ENCODE results near the gene WDR46.
"Not testable (repeated sequence)": the region's sequence is repeated elsewhere in the genome, so short reads cannot be mapped to it uniquely, and the experiment has no call there.

Gene WDR46

DNA sequence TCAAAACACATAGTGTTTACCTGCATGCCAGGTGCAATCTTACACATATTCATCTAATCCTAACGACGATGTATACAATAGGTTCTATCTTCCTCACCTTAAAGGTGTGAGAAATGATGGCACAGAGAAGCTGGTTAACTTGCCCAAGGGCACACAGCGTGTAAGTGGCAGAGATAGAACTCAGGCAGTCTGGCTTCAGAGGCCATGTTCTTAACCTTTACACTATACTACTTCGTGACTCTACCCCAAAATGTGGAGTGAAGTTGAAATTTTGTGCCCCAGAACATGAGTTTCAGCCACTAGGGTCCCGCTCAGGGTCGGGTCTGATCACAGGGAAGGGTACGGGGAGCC is 17.9 kb downstream of the WDR46 start:
- no peak for DNase-seq (ENCODE audit: low read depth)

DNA sequence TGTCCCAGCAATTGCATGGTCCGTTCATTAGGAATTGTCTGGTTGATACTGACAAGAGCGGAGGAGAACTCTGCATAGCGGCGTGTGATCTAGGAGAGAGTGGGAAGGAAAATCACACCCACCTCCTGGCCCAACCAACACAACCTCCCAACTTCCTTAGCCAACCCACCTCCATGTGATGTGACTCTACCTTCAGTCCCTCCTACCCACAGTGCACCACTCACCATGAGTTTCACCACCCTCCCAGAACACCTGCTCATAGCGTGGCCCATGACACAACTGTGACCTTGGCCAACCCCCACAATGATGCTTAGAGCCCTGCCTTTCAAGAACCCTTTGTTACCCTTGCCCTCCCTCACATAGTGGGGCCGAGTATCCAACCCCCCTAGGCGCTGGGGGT is 25.0 kb downstream of the WDR46 start:
- DNase-seq (ENCODE audit: low read depth): no peak

DNA sequence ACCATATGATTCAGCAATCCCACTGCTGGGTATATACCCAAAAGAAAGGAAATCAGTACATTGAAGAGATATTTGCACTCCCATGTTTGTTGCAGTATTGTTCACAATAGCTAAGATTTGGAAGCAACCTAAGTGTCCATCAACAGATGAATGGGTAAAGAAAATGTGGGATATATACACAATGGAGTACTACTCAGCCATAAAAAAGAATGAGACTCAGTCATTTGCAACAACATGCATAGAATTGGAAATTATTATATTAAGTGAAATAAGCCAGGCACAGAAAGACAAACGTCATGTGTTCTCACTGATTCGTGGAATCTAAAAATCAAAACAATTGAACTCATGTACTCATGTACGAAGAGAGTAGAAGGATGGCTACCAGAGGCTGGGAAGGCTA is 26.5 kb downstream of the WDR46 start:
- DNase-seq (ENCODE audit: low read depth): not testable (repeated sequence)

DNA sequence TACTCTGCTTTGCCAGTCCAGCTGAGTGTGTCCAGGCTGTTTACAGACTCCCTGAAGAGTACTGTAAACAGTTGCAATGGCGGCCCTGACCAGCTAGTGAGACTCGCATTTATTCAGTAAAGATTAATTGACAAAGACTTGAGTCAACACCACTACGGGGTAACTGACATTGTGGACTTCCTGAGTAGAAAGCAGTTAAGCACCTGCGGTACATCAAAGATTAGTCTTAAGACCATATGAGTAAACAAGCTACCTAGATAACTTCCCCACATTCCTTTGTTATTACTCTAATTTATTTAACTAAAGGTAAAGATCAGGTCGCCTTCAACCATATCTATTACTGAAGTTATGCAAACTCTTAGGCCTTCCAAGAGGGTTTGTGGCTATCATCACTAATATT is 30.0 kb downstream of the WDR46 start:
- DNase-seq (ENCODE audit: low read depth): no peak

DNA sequence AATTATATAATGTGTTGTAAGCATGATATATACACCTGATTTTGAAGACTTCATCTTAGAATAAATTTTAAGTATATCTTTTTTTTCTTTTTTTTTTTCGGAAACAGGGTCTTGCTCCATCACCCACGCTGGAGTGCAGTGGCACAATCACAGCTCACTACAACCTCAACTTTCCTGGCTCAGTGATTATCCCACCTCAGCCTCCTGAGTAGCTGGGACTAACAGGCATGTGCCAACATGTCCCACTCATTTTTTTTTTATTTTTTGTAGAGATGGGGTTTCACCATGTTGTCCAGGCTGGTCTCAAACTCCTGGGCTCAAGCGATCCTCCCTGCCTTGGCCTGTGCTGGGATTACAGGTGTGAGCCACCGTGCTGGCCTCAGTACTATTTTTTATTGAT is 34.4 kb downstream of the WDR46 start:
- no peak for DNase-seq (ENCODE audit: low read depth)

DNA sequence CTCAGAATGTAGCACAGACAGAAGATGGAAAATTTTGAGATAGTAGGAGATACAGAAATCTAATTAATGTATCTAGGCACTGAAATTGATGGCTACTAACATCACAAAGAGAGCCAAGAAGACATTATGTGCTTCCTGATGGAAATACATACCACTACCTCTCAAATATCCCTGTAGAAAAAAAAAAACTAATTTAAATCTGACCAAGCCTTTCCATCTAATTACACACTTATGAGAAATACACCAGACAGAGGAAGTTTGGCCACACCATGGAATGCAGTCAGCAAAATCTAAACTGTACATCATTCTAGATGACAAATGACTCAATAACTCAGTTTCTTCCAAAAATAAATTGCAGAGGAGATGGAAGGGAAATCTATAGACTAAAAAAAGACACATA is 36.3 kb downstream of the WDR46 start:
- no peak for DNase-seq (ENCODE audit: low read depth)

DNA sequence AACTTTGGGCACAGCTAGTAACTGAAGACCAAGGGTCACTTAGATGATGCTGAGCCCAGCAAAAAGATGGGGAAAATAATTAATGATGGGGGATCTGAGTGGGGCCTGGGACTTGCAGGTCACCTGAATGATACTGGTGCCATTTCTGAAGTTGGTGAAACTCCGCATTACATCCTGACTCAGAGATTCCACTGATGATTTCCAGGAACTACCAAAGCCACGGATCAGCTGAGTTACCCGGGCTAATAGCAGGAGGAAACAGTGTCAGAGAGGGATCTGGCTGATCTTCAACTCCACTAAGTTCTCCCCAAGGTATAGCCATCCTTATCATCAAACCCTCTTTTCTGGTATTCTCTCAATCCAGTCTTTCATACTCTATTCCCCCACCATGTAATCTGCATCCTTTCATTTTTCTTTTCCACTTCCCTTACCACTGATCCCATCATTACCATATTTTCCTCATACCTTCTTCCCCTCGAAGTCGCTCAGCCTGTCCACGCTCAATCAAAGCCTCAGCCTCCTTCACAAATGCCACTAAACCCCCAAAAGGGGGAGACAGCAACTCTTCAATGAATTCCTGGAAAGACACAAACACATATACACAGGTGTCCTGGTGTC is 37.5 kb downstream of the WDR46 start:
- no peak for DNase-seq (ENCODE audit: low read depth)

DNA sequence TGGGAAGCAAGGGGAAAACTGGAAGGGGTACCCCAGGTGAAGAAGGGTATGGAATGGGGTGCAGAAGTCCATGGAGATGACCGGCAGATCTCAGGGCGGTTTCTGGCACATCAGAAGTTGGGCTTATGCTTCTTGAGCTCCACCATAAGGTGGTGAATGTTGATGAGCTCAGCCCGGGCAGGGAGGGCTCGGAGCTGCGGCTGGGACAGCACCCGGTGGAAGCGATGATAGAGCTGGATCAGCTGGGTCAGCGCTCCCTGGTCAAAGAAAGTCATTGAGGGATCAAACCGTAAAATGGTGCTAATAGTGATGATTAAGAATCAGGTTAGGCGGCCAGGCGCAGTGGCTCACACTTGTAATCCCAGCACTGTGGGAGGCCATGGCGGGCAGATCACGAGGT is 38.3 kb downstream of the WDR46 start:
- DNase-seq (ENCODE audit: low read depth): no peak

DNA sequence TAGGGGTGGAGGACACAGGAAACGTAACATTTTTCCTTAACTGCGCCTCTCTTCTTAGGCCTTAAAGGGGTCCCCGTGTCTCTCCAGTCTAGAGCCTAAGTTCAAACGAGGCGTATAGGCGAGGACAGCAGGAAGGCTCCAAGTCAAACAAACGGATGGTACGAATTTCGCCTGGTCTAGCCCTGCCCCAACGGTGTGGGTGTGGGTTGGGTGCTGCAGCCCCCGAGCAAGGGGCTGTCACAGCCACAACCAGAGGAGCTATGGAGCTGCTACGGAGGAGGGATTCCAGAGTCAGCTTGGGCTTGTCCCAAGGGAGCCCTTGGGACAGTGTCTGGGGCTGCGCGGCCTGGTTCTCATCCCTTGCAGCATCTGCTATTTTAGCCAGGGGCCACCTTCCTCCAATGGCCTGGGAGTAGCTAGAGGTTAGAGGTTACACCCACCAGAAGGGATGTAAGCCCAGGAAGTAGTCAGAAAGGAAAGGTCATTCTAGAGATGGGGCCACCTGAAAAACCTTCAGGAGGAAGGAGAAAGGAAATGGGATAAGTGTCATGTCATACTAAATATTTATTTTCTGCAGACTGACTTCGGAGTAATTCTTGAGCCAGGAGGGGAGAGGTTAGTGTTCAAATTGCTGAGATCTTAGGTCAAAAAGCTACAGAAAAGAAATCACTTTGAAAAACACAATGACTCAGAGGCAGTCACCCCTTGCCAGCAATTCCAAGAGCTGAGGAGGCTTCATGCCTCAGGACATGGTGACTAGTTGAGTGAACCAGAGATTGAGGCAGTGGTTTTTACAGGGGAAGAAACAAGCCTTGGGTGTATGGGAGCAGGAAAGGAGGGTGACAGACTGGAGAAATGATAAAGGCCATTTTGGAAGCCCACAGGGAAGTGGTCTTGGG is 39.1 kb downstream of the WDR46 start:
- peak; percentile 60 for DNase-seq (ENCODE audit: low read depth)

DNA sequence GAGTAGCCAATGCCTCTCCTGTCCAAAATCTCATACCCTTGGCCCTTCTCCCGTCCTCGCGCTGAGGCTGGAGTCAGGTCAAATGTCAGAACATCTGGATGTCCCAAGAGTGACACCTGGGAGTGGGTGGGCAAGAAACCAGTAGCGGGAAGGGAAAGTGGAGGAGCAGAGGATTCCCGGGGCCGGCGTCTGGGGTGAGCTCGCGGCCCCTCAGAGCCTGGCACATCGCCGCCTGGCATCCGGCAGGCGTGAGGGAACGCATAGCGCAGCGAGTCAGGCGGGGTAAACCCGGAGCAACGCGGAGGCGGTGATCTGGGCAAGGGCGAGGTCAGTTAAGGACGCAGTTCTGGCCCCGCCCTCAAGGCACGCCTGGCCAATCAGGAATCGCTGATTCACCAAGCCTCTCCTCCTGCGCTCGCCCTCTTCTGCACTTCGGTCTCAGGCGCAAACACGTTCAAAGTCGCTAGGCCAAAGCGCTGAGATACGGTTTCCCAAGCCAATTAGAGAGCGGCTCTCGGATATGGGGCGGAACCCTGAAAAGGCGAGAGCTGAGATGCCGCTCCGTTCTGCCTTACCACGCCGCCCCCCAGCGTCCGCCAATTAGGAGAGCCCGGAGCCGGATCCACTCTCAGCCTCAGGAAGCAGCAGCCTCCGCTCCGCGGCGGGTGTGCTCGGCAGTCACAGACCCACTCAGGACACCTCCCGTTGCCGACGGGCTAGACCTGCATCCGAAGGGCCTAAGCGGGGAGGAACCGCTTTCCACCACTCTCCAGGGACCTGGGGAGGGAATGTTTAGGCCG is 39.9 kb downstream of the WDR46 start:
- DNase-seq (ENCODE audit: low read depth): peak; percentile 94

DNA sequence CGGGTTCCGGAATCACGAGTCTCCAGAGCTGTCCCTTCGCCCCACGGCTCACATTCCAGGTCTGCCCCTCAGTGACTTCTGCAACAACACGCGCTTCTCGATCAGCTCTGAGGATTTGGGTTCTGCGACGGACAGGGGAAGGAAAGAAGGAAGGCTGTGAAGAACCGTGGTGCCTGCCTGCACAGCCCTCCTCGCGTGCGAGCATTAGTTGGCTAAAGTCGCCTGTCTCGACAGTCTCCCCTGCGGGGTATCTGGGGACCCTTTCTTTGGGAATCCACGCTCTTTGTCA is 40.5 kb downstream of the WDR46 start:
- no peak for DNase-seq (ENCODE audit: low read depth)

DNA sequence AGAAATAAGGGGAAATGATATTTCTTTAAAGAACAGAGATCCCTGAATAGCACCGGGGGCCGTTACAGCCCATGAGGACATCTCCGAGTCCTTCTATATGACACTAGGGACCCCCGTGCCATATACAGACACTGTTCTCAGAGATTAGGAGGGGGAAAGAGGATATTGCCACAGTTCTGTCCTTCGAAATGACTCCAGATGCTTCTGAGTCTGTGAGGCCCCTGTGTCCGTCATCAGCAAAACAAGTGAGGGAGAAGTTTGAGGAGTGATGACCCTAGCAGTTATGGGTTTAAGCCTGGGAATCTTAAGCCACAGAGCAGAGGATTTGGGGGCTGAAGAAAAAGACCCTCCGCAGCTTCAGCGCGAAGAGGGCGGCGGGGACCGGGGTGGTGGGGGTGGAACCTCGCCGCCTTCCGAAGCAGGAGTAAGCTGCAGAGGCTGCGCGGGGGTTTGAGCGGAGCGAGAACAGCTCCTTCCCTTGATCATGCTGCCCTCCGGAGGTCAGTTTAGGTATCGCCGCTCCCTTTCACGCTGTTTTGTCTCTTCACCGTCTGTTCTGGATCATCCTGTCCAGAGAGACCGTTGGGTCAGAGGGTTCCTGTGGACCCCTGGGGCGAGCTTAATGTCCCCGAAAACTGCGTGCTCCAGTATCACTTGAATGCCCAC is 40.9 kb downstream of the WDR46 start:
- no peak for DNase-seq (ENCODE audit: low read depth)

DNA sequence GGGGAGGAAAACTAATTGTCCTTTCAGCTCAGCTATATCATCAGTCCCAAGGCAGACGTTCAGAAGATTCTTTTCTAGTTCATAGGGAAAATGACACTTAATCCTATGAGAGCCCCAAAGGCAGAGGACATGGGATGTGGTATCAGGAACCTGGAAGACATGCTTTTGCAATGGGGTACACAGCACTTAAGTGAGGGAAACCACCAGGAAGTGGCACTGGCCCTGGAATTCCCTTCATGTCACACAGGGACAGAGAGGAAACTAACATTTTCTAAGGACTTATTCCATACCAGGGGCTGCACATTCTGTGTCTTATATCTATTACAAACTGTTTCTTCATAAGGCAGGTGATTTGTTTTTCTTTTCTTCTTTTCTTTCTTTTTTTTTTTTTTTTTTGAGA is 45.6 kb downstream of the WDR46 start:
- DNase-seq (ENCODE audit: low read depth): no peak

DNA sequence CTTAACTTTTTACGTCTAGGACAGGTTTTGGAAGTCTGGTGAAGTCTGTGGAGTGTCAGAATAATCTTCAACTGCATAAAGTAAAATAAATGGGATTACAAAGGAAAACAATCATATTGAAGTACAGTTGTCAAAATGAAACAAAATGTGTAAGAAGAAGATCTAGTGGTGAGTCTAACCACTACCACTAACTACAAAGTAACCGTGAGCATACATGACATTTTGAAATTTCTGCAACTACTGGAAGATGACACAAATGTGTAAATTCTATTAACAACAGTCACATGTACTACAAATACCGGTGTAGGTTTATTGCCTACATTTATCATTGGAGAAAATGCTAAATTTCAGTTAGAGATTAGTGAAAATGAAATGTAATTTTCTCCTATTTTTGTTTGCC is 47.1 kb downstream of the WDR46 start:
- no peak for DNase-seq (ENCODE audit: low read depth)

DNA sequence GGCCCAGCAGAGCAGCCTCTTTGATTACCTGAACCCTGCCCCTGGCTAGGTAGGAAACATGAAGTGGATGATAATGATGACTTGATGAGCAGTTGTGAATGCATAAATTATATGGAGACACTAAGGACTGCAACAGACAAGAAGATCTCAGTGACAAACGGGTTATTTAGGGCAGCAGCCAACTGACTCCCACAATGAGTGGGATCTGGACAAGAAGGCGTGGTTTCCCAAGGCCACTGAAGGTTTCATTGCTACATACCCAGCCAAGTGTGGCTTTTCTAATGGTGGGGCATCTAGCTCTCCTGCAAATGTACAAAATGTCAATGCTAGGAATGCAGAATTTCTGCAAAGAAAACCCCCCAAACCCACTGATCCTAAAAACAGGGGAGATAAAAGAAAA is 51.3 kb downstream of the WDR46 start:
- no peak for DNase-seq (ENCODE audit: low read depth)

DNA sequence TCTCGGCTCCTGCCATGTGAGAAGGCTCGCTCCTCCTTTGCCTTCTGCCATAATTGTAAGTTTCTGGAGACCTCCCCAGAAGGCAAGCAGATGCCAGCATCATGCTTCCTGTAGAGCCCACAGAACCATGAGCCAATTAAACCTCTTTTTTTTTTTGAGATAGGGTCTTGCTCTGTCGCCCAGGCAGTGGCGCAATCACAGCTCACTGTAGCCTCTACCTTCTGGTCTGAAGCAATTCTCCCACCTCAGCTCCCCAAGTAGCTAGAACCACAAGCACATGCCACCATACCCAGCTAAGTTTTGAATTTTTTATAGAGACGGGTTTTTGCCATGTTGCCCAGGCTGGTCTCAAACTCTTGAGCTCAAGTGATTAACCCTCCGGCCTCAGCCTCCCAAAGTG is 52.2 kb downstream of the WDR46 start:
- no peak for DNase-seq (ENCODE audit: low read depth)

DNA sequence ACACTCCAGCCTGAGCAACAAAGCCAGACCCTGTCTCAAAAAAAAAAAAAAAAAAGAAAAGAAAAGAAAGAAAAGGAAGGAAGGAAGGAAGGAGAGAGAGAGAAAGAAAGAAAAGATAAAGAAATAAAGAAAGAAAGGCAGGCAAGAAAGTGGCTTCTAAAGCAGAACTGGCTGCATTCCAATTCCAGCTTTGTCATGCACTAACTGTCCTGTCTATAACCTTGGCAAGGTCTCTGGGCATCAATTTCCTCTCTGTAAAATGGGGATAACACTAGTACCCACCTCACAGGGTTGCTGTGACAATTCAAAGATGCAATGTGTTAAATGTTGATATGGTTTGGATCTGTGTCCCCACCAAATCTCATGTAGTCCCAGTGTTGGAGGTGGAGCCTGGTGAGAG is 52.7 kb downstream of the WDR46 start:
- DNase-seq (ENCODE audit: low read depth): no peak

DNA sequence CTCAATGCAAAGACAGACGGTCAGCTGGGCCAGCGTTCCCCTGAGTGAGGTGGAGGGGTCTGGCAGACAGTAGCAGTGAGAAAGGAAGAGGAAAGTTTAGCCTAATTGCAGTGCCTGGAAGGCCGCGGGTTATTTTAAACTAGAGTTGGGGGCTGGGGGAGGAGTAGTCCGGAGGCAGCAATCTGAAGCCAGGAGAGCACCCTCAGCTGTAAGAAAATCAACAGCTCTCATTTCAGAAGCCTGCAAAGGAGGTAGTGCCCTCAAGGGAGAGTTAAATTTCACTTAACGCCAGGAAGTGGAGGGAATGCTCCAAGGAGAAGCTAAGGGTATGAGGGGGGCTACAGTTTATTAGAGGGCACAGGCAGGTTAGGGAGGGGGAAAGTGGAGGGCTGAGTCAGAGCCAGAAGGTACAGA is 53.8 kb downstream of the WDR46 start:
- DNase-seq (ENCODE audit: low read depth): no peak

Measured in non-pigmented ciliary epithelial cell (primary cell).